GM12878 (cell line): ENCODE measurements around the gene DALRD3. TPM values are rescaled to one million over a fixed set of nuclear protein-coding genes. Genes with fewer than 3 reads are reported as not detected.

ENCODE experiments used
- ATAC-seq: fragments of 200-7000 bp; cut with Tn5 transposase; 3 replicates; pipeline ENCODE4 v1.9.1; 2020; ENCODE audit warnings: mild to moderate bottlenecking, moderate library complexity
- BruUV-seq: library from RNA; stranded (reverse); fragments of 400-500 nt; replicated peaks from 2 replicates; lab custom pipeline; 2021; lab: Mats Ljungman, UMichigan
- CTCF ChIA-PET: fragments of 300-600 bp; sonication (Branson Sonifier 250); formaldehyde crosslinking; extraction: SDS; loops from one replicate; lab custom pipeline; 2021; ENCODE audit warnings: inconsistent platforms; lab: Yijun Ruan, JAX
- POLR2A ChIA-PET: fragments of 350-600 bp; formaldehyde crosslinking; extraction: SDS; loops from one replicate; lab custom pipeline; 2021; ENCODE audit warnings: inconsistent platforms; lab: Charles Lee
- RAD21 ChIA-PET: fragments of 300-600 bp; sonication (Branson Sonifier 250); formaldehyde crosslinking; loops from one replicate; lab custom pipeline; 2023; ENCODE audit warnings: antibody characterized with exemption; ENCODE audit not compliant: unreplicated experiment; lab: Charles Lee
- SMC1A ChIA-PET: fragments of 300-600 bp; sonication (Branson Sonifier 250); formaldehyde crosslinking; loops from one replicate; lab custom pipeline; 2023; ENCODE audit not compliant: unreplicated experiment, uncharacterized antibody; lab: Charles Lee
- DNase-seq: peaks from one replicate; pipeline ENCODE4 v3.0.0-alpha.2; 2011; ENCODE audit warnings: low read depth, low spot score
- FAIRE-seq: peaks from 3 replicates; lab custom pipeline; 2011; peaks lifted over from hg19 to GRCh38; lab: Jason Lieb, UNC
- H2AFZ ChIP-seq: 2 replicates; pipeline ENCODE4 v1.6.0; 2011; ENCODE audit warnings: low read depth, low read length, control low read depth; ENCODE audit not compliant: control insufficient read depth
- H3K27ac ChIP-seq: 2 replicates; pipeline ENCODE4 v1.5.1; 2011; ENCODE audit warnings: control low read depth; ENCODE audit not compliant: control insufficient read depth, insufficient read depth
- H3K27me3 ChIP-seq, 2 experiments: replicated peaks in 1 of 2; 2 replicates each; pipeline versions ENCODE4 v1.6.0 to v1.6.1; 2011; ENCODE audit warnings: low read length in 1 of 2; ENCODE audit not compliant: control insufficient read depth in 2 of 2, insufficient read depth in 2 of 2
- H3K36me3 ChIP-seq, 2 experiments: 2 replicates each; pipeline ENCODE4 v1.5.1; 2011; ENCODE audit warnings: low read length in 1 of 2; ENCODE audit not compliant: control insufficient read depth in 2 of 2, insufficient read depth in 2 of 2
- H3K4me1 ChIP-seq: 2 replicates; pipeline ENCODE4 v1.6.1; 2011; ENCODE audit warnings: mild to moderate bottlenecking, low read length, moderate library complexity, mixed read lengths; ENCODE audit not compliant: control insufficient read depth, insufficient read depth
- H3K4me2 ChIP-seq: 2 replicates; pipeline ENCODE4 v1.6.0; 2011; ENCODE audit warnings: control low read depth; ENCODE audit not compliant: control insufficient read depth, insufficient read depth
- H3K4me3 ChIP-seq: fragments of 200-600 bp; sonication (generic); 2 replicates; pipeline ENCODE4 v1.5.1; 2016
- H3K79me2 ChIP-seq: 2 replicates; pipeline ENCODE4 v1.6.0; 2011; ENCODE audit warnings: low read length; ENCODE audit not compliant: control insufficient read depth, insufficient read depth
- H3K9ac ChIP-seq: 2 replicates; pipeline ENCODE4 v1.8.0; 2011; ENCODE audit warnings: low read length, control low read depth, mixed read lengths; ENCODE audit not compliant: control insufficient read depth, insufficient read depth
- H3K9me3 ChIP-seq: replicated peaks from 3 replicates; pipeline ENCODE4 v1.5.1; 2011; ENCODE audit warnings: mild to moderate bottlenecking, low read length; ENCODE audit not compliant: control insufficient read depth, insufficient read depth
- H4K20me1 ChIP-seq: 2 replicates; pipeline ENCODE4 v1.6.0; 2011; ENCODE audit not compliant: control insufficient read depth, insufficient read depth
- BACH1 ChIP-seq: fragments of 450-650 bp; IDR thresholded peaks from 2 replicates; pipeline ENCODE4 v1.6.1; 2017; ENCODE audit warnings: mild to moderate bottlenecking, borderline replicate concordance
- CHD2 ChIP-seq: IDR thresholded peaks from 2 replicates; pipeline ENCODE4 v1.6.1; 2011; ENCODE audit warnings: low read depth, low read length, improper control_type of control experiment, borderline replicate concordance
- IRF5 ChIP-seq: fragments of 450-650 bp; IDR thresholded peaks from 2 replicates; pipeline ENCODE4 v1.6.1; 2017; ENCODE audit warnings: borderline replicate concordance
- PBX3 ChIP-seq: IDR thresholded peaks from 2 replicates; pipeline ENCODE4 v1.6.1; 2011; ENCODE audit warnings: mild to moderate bottlenecking, low read depth, low read length, moderate library complexity; ENCODE audit not compliant: insufficient replicate concordance
- POLR2AphosphoS2 ChIP-seq: IDR thresholded peaks from 2 replicates; pipeline ENCODE4 v1.6.1; 2011; ENCODE audit warnings: low read depth, mild to moderate bottlenecking, low read length, improper control_type of control experiment, moderate library complexity
- RBBP5 ChIP-seq: fragments of 200-600 bp; sonication (generic); conservative IDR thresholded peaks from 2 replicates; pipeline ENCODE4 v1.6.1; 2016
- TBL1XR1 ChIP-seq: IDR thresholded peaks from 2 replicates; pipeline ENCODE4 v1.6.1; 2012; ENCODE audit warnings: low read depth, low read length, improper control_type of control experiment
- YBX1 ChIP-seq: fragments of 450-650 bp; IDR thresholded peaks from 2 replicates; pipeline ENCODE4 v1.6.1; 2016; ENCODE audit warnings: antibody characterized with exemption
- WGBS: methylation state at CpG from one replicate; pipeline ENCODE4 v1.1.6; 2016; ENCODE audit warnings: low lambda C conversion rate; ENCODE audit not compliant: insufficient replicate concordance, insufficient coverage; ENCODE audit errors: missing lambda C conversion rate; 5-methylcytosine and 5-hydroxymethylcytosine counted together
- in situ Hi-C: fragments of 300-500 bp; cut with MboI; formaldehyde crosslinking; loops from 9 replicates; pipeline ENCODE4 v1.14.3; 2018; ENCODE audit warnings: mixed read lengths
- intact Hi-C: fragments of 100-400 bp; cut with micrococcal nuclease; formaldehyde crosslinking; loops from one replicate; pipeline ENCODE4 v1.14.2; 2022; ENCODE audit not compliant: unreplicated experiment
- polyA plus RNA-seq, 11 experiments: library from polyadenylated mRNA; depleted of rRNA in 4 of 11; unstranded in 6 of 11; stranded (reverse) in 5 of 11; fragments of >200 nt; fragmentation: Nextera tagmentation in 4 of 11; fragmentation: Illumina TruSeq in 1 of 11; extraction: Ambion mirVana in 4 of 11; extraction: Trizol in 1 of 11; gene quantifications; 1 replicate in 1 of 11; 2 replicates in 10 of 11; pipeline versions ENCODE4 v1.2.1 to v1.2.3, GENCODE V29; 2011 to 2016; ENCODE audit warnings: inconsistent platforms in 2 of 11, missing spikeins in 2 of 11, low read depth in 1 of 11
- total RNA-seq, 4 experiments: library from RNA; depleted of rRNA in 3 of 4; stranded (reverse); fragments of >200 nt in 3 of 4; fragmentation: Illumina TruSeq in 1 of 4; extraction: Trizol in 1 of 4; gene quantifications; 2 replicates each; pipeline versions ENCODE4 v1.2.1 to v1.2.3, GENCODE V29; 2013 to 2021
- TF ChIP-seq, protein P1 (sequence below): fragments of 450-650 bp; IDR thresholded peaks from 2 replicates; pipeline ENCODE4 v1.6.1; 2016; ENCODE audit warnings: mild to moderate bottlenecking
- TF ChIP-seq, protein P2 (sequence below): fragments of 450-650 bp; IDR thresholded peaks from 2 replicates; pipeline ENCODE4 v1.6.1; 2018; ENCODE audit warnings: mild to moderate bottlenecking, low read depth, moderate library complexity; ENCODE audit not compliant: partially characterized antibody

Gene DALRD3
- total and polyA plus RNA-seq, 10 of the 15 experiments (the other 5 are each of a cell fraction or from before 2014, with no cell fraction given) = 10.1 to 28.2 (median 21.6) TPM

- Histone ChIP-seq H4K20me1 (no peaks in the 10 kb centered on the region), H3K27me3 (no peaks in the 10 kb centered on the region), H3K9me3 (no peaks in the 10 kb centered on the region), H3K4me3 (no peak overlapping the region), H3K27ac (peak overlapping the region; percentile 76; the same call in 1 of the 2 replicates), H3K4me2 (peak overlapping the region; percentile 65), H3K79me2 (peaks cover 29% of the 10 kb centered on the region), H2AFZ (peak overlapping the region; percentile 25), H3K9ac (no peak overlapping the region; the same call in 1 of the 2 replicates), H3K4me1 (peaks cover 13% of the 10 kb centered on the region), H3K36me3 (peaks cover 36 to 42% of the 10 kb centered on the region in 2 experiments)
- RAD21 ChIA-PET = interaction anchor here (0.7 to 2.3 kb wide), 6 partner anchors 22 to 313 kb away, joined by 3 to 32 read pairs (median 5); partner anchors contain the start of genes P4HTM, QRICH1 and WDR6
- POLR2A ChIA-PET = interaction anchor here (0.6 to 2.3 kb wide), 8 partner anchors 10 to 776 kb away, joined by 3 to 27 read pairs (median 8); partner anchors contain the start of genes DALRD3, P4HTM, QRICH1 and WDR6
- DNase-seq (no peak), FAIRE-seq (no peak), ATAC-seq (no peak)
- WGBS = under 1% methylated on average over 7 of the region's 7 CpGs
- SMC1A ChIA-PET = interaction anchor here (0.7 to 1.5 kb wide), 9 partner anchors 10 to 420 kb away, joined by 3 to 6 read pairs (median 4); partner anchors contain the start of gene WDR6
- no TSS peak for BruUV-seq
- in situ Hi-C loops = no loop called here
- intact Hi-C loops = loop anchor here (2.0 to 10.0 kb wide), 3 partner anchors 65 to 645 kb away; partner anchors contain the start of genes APEH, QRICH1 and USP4
- CTCF ChIA-PET = interaction anchor here (0.6 to 2.3 kb wide), 12 partner anchors 9 to 458 kb away, joined by 3 to 45 read pairs (median 4); partner anchors contain the start of genes P4HTM and WDR6
- TF ChIP-seq POLR2AphosphoS2 (no peak), CHD2 (no peak), RBBP5 (no peak), IRF5 (no peak), YBX1 (no peak), BACH1 (no peak), PBX3 (no peak), TBL1XR1 (0 out of 2 replicates have a peak, but pooled peaks have one; percentile 0)
- TF ChIP-seq, protein P1, sequence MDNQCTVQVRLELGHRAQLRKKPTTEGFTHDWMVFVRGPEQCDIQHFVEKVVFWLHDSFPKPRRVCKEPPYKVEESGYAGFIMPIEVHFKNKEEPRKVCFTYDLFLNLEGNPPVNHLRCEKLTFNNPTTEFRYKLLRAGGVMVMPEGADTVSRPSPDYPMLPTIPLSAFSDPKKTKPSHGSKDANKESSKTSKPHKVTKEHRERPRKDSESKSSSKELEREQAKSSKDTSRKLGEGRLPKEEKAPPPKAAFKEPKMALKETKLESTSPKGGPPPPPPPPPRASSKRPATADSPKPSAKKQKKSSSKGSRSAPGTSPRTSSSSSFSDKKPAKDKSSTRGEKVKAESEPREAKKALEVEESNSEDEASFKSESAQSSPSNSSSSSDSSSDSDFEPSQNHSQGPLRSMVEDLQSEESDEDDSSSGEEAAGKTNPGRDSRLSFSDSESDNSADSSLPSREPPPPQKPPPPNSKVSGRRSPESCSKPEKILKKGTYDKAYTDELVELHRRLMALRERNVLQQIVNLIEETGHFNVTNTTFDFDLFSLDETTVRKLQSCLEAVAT = no peak
- TF ChIP-seq, protein P2, sequence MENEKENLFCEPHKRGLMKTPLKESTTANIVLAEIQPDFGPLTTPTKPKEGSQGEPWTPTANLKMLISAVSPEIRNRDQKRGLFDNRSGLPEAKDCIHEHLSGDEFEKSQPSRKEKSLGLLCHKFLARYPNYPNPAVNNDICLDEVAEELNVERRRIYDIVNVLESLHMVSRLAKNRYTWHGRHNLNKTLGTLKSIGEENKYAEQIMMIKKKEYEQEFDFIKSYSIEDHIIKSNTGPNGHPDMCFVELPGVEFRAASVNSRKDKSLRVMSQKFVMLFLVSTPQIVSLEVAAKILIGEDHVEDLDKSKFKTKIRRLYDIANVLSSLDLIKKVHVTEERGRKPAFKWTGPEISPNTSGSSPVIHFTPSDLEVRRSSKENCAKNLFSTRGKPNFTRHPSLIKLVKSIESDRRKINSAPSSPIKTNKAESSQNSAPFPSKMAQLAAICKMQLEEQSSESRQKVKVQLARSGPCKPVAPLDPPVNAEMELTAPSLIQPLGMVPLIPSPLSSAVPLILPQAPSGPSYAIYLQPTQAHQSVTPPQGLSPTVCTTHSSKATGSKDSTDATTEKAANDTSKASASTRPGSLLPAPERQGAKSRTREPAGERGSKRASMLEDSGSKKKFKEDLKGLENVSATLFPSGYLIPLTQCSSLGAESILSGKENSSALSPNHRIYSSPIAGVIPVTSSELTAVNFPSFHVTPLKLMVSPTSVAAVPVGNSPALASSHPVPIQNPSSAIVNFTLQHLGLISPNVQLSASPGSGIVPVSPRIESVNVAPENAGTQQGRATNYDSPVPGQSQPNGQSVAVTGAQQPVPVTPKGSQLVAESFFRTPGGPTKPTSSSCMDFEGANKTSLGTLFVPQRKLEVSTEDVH = peak; percentile 42
Measured at GRCh38 chr3:49029563-49029884, 11.1 kb upstream of the DALRD3 start.
